Measurements from ENCODE around the gene TP73. TPM values are rescaled to one million over a fixed set of nuclear protein-coding genes. Genes with fewer than 3 reads are reported as not detected.

The TP73 gene
- total and polyA plus RNA-seq, 8 donors = 1.6 to 2.7 (median 2.0) TPM

GRCh38 chr1:3734602-3735001 is 82.3 kb downstream of the TP73 start:
- Histone ChIP-seq H3K27ac (no peak overlapping the region), H3K4me3 (no peak overlapping the region), H3K27me3 (peaks cover 0 to 40% of the 10 kb centered on the region in 2 donors), H3K36me3 (peaks cover 0 to 48% of the 10 kb centered on the region in 2 donors), H3K9me3 (no peaks in the 10 kb centered on the region), H3K4me1 (no peaks in the 10 kb centered on the region)
- no peak for TF ChIP-seq CTCF (IDR thresholded peaks at IDR 0.05)
- intact Hi-C loops (cut with DNase I) = no loop called here
- ATAC-seq (no peak), DNase-seq (peak in 1 of 4 donors; percentile 69)

DNA sequence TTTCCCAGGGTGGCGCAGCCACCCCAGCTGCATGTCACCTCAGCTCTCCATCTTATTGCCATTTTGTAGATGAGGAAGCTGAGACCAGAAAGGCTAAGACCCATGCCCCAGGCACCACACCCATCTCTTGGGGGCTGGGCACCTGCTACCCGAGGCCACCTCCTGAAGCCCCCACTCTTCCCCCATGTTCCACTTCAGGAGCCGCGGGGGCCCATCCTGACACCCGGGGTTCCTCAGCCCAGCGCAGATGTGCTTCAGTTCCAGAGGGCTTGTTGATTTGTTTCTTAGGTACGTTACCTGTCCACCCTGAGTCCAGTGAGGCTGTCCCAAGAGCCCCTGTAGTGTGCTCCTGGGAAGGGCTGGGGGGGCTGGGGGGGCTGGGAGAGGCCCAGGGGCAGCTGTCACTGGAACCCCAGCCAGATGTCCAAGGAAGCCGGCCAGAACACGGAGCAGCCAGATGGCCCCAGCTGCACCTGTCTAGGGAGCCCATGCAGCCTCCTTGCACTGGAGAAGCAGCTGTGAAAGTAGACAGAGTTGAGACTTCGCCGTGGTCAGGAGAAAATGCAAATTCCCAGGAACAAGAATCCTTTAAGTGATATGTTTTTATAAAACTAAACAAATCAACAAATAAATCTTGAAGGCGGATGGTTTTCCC is 82.8 kb downstream of the TP73 start:
- intact Hi-C loops (cut with DNase I) = no loop called here
- no peak for ATAC-seq
- no peak overlapping the region for H3K4me3 ChIP-seq
- no peak overlapping the region for H3K27ac ChIP-seq
- H3K27me3 ChIP-seq = peaks cover 0 to 34% of the 10 kb centered on the region in 2 donors
- H3K36me3 ChIP-seq = peaks cover 0 to 48% of the 10 kb centered on the region in 2 donors
- TF ChIP-seq CTCF (IDR thresholded peaks at IDR 0.05) = no peak
- H3K9me3 ChIP-seq = no peaks in the 10 kb centered on the region
- no peaks in the 10 kb centered on the region for H3K4me1 ChIP-seq
- peak in 1 of 4 donors; percentile 51 for DNase-seq

DNA sequence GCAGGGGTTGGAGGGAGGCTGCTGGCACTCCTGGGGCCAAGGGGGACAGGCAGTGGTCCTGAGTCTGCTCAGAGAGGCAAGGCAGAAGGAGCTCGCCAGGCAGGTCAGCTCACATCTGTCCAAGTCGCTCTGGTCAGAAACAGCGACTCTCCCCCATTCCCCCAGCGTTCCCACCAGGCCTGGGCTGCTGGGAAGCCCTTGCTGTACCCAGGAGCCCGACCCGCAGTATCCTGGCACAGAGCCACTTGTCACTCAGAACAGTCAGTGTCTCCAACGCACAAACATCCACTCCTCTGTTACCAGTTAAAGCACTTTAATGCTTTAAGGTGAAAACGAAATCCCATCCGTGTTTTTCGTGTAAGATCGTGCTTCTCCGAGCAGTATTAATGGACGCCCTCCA is 83.4 kb downstream of the TP73 start:
- no peak overlapping the region for H3K27ac ChIP-seq
- H3K27me3 ChIP-seq = peaks cover 0 to 29% of the 10 kb centered on the region in 2 donors
- no peaks in the 10 kb centered on the region for H3K4me1 ChIP-seq
- DNase-seq (peak in 1 of 4 donors; percentile 45), ATAC-seq (no peak)
- intact Hi-C loops (cut with DNase I) = no loop called here
- peaks cover 0 to 48% of the 10 kb centered on the region in 2 donors for H3K36me3 ChIP-seq
- H3K9me3 ChIP-seq = no peaks in the 10 kb centered on the region
- no peak for TF ChIP-seq CTCF (IDR thresholded peaks at IDR 0.05)
- no peak overlapping the region for H3K4me3 ChIP-seq

DNA sequence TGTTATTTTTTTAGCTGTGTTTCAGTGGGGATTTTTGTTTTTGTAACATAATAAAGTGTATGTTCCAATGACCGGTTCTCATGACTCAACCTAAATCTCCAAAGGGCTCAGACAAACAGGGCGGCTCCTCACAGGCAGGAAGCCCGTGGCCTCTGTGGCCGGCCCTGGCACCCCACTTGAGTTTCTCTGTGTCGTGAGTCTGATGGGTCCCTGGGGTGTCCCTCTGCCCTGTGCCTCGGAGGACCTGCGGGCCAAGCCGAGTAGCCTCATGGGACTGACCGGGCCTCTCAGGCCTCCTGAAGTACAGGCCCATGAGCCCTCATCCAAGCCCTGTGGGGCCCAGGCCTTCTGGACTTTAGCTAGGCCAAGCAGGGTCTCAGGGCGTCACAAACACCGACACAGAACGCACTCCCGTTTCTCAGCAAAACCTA is 83.8 kb downstream of the TP73 start:
- intact Hi-C loops (cut with DNase I) = no loop called here
- Histone ChIP-seq H3K27ac (no peak overlapping the region), H3K27me3 (peaks cover 0 to 24% of the 10 kb centered on the region in 2 donors), H3K4me3 (no peak overlapping the region), H3K4me1 (no peaks in the 10 kb centered on the region), H3K9me3 (no peaks in the 10 kb centered on the region), H3K36me3 (peaks cover 0 to 49% of the 10 kb centered on the region in 2 donors)
- ATAC-seq (no peak), DNase-seq (peak in 1 of 4 donors; percentile 55)
- no peak for TF ChIP-seq CTCF (IDR thresholded peaks at IDR 0.05)

GRCh38 chr1:3736708-3737107 is 84.4 kb downstream of the TP73 start:
- peak in 1 of 4 donors; percentile 64 for DNase-seq
- TF ChIP-seq CTCF (IDR thresholded peaks at IDR 0.05) = no peak
- no peak overlapping the region for H3K27ac ChIP-seq
- intact Hi-C loops (cut with DNase I) = no loop called here
- H3K9me3 ChIP-seq = no peaks in the 10 kb centered on the region
- no peaks in the 10 kb centered on the region for H3K4me1 ChIP-seq
- peaks cover 0 to 19% of the 10 kb centered on the region in 2 donors for H3K27me3 ChIP-seq
- H3K36me3 ChIP-seq = peaks cover 0 to 54% of the 10 kb centered on the region in 2 donors
- no peak for ATAC-seq
- H3K4me3 ChIP-seq = no peak overlapping the region
